Mammary epithelial cell (primary cell): Measurements from ENCODE around the gene CLTC.

Experiments used
- EZH2 ChIP-seq: IDR thresholded peaks from 2 replicates; pipeline ENCODE4 v1.6.1; 2012; ENCODE audit warnings: low read length, inconsistent platforms, borderline replicate concordance
- TF ChIP-seq, protein P1 (sequence below), 2 donors: IDR thresholded peaks in 1 of 2; conservative IDR thresholded peaks in 1 of 2; 2 replicates each; pipeline ENCODE4 v1.5.1; 2011 to 2012; ENCODE audit warnings: inconsistent platforms in 2 of 2, low read length in 2 of 2, mild to moderate bottlenecking in 2 of 2, control low read depth in 1 of 2, low read depth in 1 of 2; ENCODE audit not compliant: insufficient read depth in 1 of 2; ENCODE audit errors: extremely low read depth in 1 of 2

DNA sequence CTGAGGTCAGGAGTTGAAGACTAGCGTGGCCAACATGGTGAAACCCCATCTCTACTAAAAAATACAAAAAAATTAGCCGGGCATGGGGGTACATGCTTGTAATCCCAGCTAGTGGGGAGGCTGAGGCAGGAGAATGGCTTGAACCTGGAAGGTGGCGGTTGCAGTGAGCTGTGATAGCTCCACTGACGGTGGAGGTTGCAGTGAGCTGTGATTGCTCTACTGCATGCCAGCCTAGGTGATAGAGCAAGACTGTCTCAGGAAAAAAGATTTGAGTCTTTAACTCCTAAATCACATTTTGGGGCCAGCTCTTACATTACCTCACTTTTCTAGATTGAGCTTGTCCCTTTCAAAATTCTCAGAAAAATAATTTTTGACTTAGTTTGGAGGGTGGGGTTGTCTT is 102.9 kb downstream of the CLTC start:
- TF ChIP-seq, protein P1, sequence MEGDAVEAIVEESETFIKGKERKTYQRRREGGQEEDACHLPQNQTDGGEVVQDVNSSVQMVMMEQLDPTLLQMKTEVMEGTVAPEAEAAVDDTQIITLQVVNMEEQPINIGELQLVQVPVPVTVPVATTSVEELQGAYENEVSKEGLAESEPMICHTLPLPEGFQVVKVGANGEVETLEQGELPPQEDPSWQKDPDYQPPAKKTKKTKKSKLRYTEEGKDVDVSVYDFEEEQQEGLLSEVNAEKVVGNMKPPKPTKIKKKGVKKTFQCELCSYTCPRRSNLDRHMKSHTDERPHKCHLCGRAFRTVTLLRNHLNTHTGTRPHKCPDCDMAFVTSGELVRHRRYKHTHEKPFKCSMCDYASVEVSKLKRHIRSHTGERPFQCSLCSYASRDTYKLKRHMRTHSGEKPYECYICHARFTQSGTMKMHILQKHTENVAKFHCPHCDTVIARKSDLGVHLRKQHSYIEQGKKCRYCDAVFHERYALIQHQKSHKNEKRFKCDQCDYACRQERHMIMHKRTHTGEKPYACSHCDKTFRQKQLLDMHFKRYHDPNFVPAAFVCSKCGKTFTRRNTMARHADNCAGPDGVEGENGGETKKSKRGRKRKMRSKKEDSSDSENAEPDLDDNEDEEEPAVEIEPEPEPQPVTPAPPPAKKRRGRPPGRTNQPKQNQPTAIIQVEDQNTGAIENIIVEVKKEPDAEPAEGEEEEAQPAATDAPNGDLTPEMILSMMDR (conservative IDR thresholded peaks at IDR 0.05 in 1 of 2, IDR thresholded peaks at IDR 0.05 in 1 of 2; ENCODE audit: extremely low read depth in 1 of 2, insufficient read depth in 1 of 2, low read depth in 1 of 2, low read length in 2 of 2), result no peak
- TF ChIP-seq EZH2, result no peak
